Fibroblast of pulmonary artery (primary cell): ENCODE data around the gene RHOT1.
A peak's percentile ranks its signal among the peaks of the same experiment; 100 is the strongest.
"Not testable (repeated sequence)": the region's sequence is repeated elsewhere in the genome, so short reads cannot be mapped to it uniquely, and the experiment has no call there.

Experiments
- DNase-seq: peaks from one replicate; pipeline ENCODE4 v3.0.0-alpha.2; 2010; ENCODE audit warnings: low read depth
- H3K4me3 ChIP-seq: replicated peaks from 2 replicates; pipeline ENCODE4 v1.5.1; 2011; ENCODE audit warnings: low read depth, mild to moderate bottlenecking, control low read depth, low read length, moderate library complexity
- CTCF ChIP-seq: IDR thresholded peaks from 2 replicates; pipeline ENCODE4 v1.5.1; 2011; ENCODE audit warnings: mild to moderate bottlenecking, control low read depth, low read length, inconsistent platforms; ENCODE audit errors: missing control alignments

The RHOT1 gene

GRCh38 chr17:32141258-32141657, 1.0 kb upstream of the RHOT1 start:
- DNase-seq = peak; percentile 96
- TF ChIP-seq CTCF = no peak
- H3K4me3 ChIP-seq = peak overlapping the region; percentile 97

- TF ChIP-seq CTCF = no peak
- H3K4me3 ChIP-seq = peak overlapping the region; percentile 97
- no peak for DNase-seq
These were observed 644 bp upstream of the RHOT1 start for GRCh38 chr17:32141679-32142037.

GRCh38 chr17:32142857-32143526, 690 bp downstream of the RHOT1 start:
- peak overlapping the region; percentile 97 for H3K4me3 ChIP-seq
- peak; percentile 66 for DNase-seq
- no peak for TF ChIP-seq CTCF

GRCh38 chr17:32143527-32143870, 1.2 kb downstream of the RHOT1 start:
- TF ChIP-seq CTCF = no peak
- peak overlapping the region; percentile 97 for H3K4me3 ChIP-seq
- no peak for DNase-seq

GRCh38 chr17:32144442-32144841, 2.1 kb downstream of the RHOT1 start:
- H3K4me3 ChIP-seq, DNase-seq: not testable (repeated sequence)

- DNase-seq = no peak
- TF ChIP-seq CTCF = no peak
- no peak overlapping the region for H3K4me3 ChIP-seq
These were observed 6.0 kb downstream of the RHOT1 start for GRCh38 chr17:32148351-32148750.

- H3K4me3 ChIP-seq = no peak overlapping the region
- TF ChIP-seq CTCF = no peak
- DNase-seq = no peak
These were observed 8.1 kb downstream of the RHOT1 start for GRCh38 chr17:32150358-32150757.

GRCh38 chr17:32152130-32152529, 9.8 kb downstream of the RHOT1 start:
- no peak for TF ChIP-seq CTCF
- no peak overlapping the region for H3K4me3 ChIP-seq
- no peak for DNase-seq
